ENCODE results near the gene ZNRF1.
"Not testable (repeated sequence)": the region's sequence is repeated elsewhere in the genome, so short reads cannot be mapped to it uniquely, and the experiment has no call there.

Gene ZNRF1

DNA sequence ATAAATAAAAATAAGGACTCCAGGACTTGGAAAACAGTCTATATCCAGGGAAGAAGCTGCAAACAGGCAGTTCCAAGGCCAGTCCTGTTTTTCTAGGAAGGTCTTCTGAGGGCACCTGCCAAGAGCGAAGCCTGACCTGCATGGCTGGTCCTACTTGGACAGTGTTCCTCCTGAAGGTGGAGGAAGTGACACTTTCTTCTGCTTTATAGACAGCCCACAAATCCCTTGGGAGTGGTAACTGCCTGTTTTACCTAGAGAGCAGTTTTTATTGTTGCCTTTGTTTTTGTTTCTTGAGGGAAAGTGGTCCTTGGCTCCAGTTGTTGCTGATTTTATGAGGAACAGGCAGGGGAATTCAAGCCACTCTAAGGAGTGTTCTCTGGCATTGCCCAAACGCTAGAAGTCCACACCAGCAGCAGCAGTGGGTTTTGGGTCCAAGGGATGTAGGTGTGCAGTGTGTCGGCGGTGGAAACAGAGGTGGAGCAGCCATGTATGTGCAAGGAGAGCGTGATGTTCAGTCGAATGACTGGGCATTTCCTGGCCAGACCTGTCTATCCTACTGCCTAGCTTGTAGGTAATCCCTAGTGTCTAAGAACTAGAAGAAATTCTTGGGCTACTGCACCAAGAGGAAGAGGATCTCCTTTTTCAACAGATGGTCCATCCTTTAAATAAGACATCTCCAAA, 82.5 kb downstream of the ZNRF1 start:
- no peak for DNase-seq

- peak; percentile 1 for DNase-seq
Measured at GRCh38 chr16:75083813-75084212, 85.0 kb downstream of the ZNRF1 start.

DNA sequence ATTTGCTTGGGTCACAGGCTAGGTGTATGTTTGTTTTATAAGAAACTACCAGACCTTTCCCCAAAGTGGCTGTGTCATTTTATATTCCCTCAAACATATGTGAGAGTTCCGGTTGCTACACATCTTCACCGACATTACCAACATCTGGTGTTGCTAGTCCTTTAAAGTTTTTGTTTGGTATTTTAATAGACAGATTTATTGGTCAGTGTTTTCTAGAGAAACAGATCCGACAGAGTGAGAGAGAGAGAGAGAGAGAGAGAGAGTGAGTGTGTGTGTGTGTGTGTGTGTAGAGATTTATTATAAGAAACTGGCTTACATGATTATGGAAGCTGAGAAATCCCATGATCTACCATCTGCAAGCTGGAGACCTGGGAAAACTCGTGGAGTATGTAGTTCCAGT, 86.7 kb downstream of the ZNRF1 start:
- DNase-seq: no peak

- no peak for DNase-seq
Measured at GRCh38 chr16:75086281-75086680, 87.5 kb downstream of the ZNRF1 start.

GRCh38 chr16:75086688-75087374, 88.0 kb downstream of the ZNRF1 start:
- DNase-seq: no peak

DNA sequence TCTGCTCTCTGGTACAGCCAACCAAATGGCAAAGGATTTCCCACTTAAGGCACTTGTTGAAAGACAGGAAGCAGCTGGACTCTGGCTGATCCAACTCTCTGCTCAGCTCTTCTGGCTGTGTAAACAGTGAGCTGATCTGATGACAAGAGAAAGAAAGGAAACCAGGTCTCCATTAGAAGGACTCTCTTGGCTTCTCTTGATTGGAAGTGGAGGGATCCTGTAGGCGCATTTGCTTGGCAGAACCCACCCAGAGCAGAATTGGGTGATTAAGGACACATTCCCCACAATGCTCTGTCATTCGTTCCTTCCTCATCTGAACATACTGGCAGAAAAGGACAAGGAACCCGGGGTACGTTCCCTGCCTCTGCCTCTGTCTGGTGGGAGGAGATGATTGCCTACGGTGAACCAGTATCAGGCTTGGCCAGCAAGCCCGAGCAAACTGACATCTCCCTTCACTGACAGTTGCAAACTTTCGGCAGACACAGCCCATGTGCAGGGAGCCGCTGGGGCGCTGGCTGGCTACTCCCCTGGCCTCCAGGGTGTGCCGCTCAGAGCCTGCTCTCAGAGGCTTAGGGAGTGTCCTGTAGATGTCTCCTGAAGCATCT, 88.7 kb downstream of the ZNRF1 start:
- DNase-seq: peak; percentile 71

DNA sequence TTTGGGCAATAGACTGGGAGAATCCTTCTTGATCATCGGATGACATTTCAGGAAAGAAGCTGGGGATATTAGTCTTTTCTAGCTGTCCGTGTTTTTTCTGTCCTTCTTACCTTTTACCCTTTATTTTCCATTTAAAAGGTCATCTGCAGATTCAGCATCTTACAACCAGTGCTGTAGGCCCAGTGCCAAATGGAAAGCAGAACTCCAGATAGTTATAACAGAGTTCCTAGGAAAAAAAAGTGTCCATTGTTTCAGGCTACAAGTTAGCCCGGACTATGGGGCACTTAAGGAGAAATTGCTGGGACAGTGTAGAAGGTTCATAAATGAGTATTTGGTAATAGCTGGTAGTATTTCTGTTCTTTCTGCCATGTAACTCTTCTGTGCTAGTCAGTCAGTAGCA, 89.4 kb downstream of the ZNRF1 start:
- DNase-seq: no peak

DNA sequence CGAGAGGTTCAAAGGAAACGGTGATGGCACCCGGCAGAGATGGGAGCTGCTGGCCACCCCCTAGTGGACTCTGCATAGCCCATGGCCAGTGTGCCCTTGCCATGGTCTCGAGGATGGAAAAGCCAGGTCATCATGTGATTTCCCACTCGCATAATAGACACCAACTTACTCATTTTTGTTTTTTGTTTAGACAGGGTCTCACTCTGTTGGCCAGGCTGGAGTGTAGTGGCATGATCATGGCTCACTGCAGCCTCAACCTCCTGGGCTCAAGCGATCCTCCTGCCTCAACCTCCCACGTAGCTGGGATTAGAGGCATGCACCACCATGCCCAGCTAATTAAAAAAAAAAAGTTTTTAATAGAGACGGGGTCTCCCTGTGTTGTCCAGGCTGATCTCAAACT, 90.1 kb downstream of the ZNRF1 start:
- DNase-seq: no peak

DNA sequence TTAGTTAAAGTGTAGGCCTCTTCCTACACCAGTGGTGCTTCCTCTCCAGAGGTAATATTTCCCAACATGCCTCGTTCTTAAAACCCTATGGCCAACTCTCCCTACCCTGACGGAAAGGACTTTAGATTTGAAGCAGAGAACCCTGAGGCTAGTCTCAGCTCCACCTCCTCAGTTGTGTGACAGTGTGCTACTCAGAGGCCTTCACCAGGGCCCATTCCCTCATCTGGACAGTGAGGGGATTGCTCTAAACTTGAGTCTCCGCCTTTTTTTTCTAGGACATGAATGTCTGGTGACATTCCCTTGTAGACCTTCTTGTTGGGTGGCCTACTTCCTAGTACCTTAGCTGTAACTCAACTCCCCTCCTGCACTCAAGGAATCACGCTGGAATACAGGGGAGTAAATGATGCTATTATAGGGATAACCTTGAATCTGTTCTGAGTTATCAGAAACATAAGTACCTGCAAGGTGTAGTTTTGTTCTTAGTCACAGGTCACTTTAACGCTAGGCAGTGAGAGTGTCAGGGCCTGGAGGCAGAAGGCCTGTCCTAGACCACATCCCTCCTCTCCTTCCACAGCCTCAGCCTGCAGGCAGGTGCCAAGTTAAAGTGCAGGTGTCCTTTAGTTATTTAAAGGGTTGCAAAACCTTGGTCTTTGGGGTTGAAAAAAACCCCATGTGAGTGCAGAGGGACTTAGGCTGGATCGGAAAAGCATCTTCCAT, 90.8 kb downstream of the ZNRF1 start:
- no peak for DNase-seq

GRCh38 chr16:75090899-75091298, 92.1 kb downstream of the ZNRF1 start:
- DNase-seq: not testable (repeated sequence)

GRCh38 chr16:75091619-75092018, 92.8 kb downstream of the ZNRF1 start:
- not testable (repeated sequence) for DNase-seq

DNA sequence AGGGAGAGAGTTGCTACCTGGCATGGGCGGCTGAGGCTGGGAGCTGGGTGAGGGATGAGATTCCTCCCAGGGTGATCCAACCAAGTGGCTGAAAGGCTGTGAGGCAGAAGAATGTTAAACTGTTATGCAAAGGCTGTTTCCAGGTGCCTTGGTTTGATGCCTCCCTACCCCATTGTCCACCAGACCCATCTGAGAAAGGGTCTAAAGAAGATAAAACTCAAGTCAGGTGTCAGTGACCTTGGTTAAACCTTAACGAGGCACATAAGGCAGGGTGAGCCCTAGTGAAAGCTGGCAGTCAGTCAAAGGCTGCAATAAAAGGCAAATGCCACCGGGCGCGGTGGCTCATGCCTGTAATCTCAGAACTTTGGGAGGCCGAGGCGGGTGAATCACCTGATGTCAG, 94.0 kb downstream of the ZNRF1 start:
- DNase-seq: no peak

DNA sequence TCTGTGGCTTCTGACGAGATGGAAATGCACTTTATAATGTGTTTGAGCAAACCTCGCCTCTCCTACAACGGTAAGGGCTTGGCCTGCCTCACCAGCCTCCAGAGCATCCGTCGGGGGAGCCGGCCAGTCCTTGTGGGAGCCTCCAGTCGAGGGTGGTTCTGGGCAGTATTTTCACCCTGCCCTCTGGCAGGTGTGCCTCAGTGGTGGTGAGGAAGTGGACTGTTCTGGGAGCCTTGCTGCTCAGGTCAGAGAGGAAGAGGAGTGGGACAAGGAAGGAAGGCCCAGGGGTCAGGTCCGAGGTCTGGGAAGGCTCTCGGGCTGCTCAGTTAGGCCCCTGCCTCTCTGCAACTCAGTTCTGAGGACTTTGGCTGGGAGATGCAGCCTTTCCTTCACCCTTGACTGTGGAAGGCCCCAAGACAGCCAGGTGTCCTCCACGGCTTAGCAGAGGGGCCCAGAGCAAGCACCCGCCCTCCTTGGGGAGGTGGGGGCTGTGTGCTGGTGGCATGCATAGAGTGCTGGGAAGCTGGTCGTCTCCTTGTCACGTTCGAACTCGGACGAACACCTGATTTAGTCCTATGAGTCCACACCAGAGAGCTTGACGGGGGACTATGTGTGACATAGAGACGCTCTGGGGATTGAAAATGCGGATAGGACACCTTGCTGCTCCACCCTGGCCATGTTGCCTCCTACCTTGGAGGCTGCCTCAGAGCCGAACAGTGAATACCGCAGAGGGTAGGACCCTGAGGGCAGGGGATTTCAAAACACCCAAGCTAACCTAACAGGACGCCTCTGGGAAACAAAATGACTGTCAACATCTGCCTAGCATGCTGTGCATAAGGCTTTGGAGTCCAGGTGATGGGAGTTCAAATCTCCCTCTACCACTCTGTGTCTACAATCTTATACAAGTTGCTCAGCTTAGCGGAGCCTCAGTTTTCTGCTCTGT, 95.0 kb downstream of the ZNRF1 start:
- DNase-seq: no peak

GRCh38 chr16:75095204-75095621, 96.4 kb downstream of the ZNRF1 start:
- DNase-seq: no peak

DNA sequence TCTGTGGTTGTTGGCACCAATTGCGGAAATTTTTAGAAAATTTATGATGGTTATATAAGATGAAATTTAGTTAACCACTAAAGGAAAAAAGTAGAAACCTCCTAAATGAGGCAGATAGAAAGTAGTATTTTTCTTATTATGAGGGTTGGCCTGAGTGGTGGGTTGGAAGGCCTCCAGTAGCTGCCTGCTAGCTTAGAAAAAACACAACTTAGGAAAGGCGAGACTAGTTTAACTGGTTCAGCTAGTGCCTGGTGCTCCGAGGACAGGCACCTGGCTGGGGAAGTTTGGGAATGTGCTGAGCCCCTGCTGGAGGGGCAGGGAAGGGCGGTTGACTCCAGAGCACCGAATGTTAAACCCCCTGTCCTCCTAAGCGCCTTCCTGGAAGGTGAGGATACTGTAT, 97.8 kb downstream of the ZNRF1 start:
- peak; percentile 1 for DNase-seq

- DNase-seq: no peak
Measured at GRCh38 chr16:75097191-75097761, 98.5 kb downstream of the ZNRF1 start.

DNA sequence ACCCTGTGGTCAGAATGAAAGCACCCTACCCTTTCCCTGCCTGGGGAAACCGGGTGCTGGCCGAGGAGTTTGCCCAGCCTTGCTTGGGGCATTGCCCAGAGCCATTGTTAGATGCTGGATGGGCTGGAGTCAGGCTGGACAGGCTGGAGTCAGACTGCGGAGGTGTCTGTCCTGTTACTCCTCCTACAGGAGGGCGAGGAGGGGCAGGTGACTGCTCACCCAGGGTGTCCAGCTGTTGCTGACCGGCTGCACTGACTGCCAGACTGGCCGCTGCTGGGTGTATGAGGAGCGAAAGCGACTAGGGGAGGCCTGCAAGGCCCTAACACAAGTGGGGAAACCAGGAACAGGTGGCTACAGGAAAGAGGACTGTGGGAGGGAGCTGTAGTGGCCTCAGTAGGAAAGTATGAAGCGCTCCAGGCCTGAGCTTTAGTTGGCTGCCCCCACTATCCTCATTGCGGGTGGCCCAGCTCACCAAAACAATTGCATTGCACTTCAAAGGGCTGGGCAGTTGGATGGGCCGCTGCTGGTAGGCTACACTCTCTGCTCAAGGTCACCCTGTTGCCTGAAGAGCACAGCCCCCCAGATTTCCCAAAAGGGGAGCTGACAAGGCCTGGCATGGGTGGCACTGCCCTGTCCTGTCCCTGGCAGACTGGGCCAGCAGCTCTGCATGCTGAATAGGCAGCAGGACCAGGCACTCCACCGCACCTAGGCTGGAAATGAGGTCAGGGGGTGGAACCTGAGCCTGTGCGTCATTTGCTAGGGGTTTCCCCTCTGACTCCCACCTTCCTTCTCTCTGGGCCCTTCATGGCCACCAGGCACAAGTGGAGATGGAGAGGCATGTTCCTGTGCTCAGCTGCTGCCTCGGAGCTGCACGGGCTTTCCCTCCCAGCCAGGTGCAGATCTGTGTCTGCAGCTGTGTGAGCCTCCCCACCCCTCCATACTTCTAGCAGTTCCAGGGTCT, 99.4 kb downstream of the ZNRF1 start:
- DNase-seq: no peak

DNA sequence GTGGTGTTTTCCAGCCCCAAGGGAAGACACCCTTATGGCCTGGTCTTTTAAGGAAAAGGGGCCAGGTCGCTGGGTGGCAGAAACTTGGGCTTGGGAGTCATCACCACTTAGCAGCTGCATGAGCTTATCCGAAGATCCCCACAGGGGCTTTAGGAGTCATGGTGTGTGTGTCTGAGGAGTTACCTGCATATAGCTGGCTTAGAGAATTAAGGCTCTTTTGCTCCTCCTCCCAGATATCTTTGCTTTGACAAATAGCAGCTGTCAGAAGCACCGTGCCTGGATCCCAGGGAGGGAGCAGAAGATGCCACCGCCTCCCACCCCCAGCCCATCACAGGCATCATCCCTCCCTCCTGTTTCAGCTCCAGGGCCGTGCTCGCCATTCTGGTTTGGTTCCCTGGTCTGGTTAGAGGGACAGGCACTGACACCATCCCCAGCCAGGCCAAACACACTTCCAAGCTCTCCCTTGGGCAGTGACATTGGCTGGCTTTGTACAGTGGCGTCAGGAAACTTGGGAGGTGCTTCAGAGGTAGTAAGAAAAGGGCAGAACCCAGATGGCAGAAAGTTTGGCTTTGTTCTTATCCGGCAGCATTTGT, 100.3 kb downstream of the ZNRF1 start:
- DNase-seq: no peak

GRCh38 chr16:75099738-75100602, 101.1 kb downstream of the ZNRF1 start:
- peak; percentile 38 for DNase-seq
